GM10248 (cell line): Measurements from ENCODE around the gene TECPR1.

Experiments used
- CTCF ChIA-PET: fragments of 300-600 bp; sonication (Branson Sonifier 250); formaldehyde crosslinking; extraction: SDS; loops from one replicate; lab custom pipeline; 2021; ENCODE audit warnings: antibody characterized with exemption; lab: Yijun Ruan, JAX
- POLR2A ChIA-PET: fragments of 350-650 bp; sonication (Branson Sonifier 250); formaldehyde crosslinking; extraction: SDS; loops from one replicate; lab custom pipeline; 2020; ENCODE audit warnings: antibody characterized with exemption; lab: Yijun Ruan, JAX
- DNase-seq: peaks from one replicate; pipeline ENCODE4 v3.0.0; 2012; ENCODE audit errors: extremely low spot score
- TF ChIP-seq, protein P1 (sequence below): IDR thresholded peaks from 2 replicates; pipeline ENCODE4 v1.5.1; 2012; ENCODE audit warnings: mild to moderate bottlenecking, low read depth; ENCODE audit errors: extremely low read depth, missing control alignments, control extremely low read depth

TECPR1 gene

GRCh38 chr7:98227939-98228338 lies 24.1 kb downstream of the TECPR1 start:
- no peak for DNase-seq
- TF ChIP-seq, protein P1, sequence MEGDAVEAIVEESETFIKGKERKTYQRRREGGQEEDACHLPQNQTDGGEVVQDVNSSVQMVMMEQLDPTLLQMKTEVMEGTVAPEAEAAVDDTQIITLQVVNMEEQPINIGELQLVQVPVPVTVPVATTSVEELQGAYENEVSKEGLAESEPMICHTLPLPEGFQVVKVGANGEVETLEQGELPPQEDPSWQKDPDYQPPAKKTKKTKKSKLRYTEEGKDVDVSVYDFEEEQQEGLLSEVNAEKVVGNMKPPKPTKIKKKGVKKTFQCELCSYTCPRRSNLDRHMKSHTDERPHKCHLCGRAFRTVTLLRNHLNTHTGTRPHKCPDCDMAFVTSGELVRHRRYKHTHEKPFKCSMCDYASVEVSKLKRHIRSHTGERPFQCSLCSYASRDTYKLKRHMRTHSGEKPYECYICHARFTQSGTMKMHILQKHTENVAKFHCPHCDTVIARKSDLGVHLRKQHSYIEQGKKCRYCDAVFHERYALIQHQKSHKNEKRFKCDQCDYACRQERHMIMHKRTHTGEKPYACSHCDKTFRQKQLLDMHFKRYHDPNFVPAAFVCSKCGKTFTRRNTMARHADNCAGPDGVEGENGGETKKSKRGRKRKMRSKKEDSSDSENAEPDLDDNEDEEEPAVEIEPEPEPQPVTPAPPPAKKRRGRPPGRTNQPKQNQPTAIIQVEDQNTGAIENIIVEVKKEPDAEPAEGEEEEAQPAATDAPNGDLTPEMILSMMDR: no peak
- CTCF ChIA-PET: no interaction called here
- POLR2A ChIA-PET: no interaction called here

DNA sequence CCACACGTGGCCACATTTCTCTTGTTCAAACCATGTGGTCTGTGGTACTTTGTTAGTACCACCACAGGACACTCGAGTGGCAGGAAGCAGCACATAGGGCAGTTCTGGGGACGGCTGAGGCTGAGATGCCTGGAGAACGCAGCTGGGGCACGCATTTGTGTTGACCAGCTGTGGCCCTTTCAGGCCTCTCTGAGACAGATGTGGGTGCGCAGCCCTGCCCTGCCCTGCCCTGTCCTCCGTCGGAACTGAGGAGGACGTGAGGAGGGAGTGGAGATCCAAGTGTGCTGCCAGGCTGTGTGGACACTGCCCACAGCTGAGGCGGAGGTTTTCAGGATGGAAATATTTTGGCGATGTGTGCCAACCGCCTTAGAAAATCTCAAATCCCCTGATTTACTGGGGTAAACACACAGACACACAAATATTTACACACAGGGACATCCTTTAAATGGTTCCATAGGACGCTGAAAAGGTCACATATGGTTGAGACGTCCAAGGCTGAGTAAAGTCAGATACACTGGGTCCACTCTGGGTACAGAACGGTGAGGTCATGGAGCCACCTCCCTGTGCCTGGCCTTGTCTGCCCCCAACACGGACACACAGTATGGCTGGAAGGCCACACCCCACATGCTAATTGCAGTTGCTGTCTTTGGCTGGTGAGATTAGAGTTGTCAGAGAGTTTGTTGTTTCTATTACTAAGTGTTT lies 26.0 kb downstream of the TECPR1 start:
- DNase-seq: no peak
- TF ChIP-seq, protein P1: no peak
- ChIA-PET CTCF (interaction anchor here (1.3 kb wide), 1 partner anchor 58 kb away, joined by 3 read pairs; no protein-coding TSS in a partner anchor), POLR2A (no interaction called here)

GRCh38 chr7:98224701-98225181 lies 27.3 kb downstream of the TECPR1 start:
- ChIA-PET CTCF (no interaction called here), POLR2A (no interaction called here)
- no peak for DNase-seq
- TF ChIP-seq, protein P1: no peak

GRCh38 chr7:98223898-98224700 lies 27.9 kb downstream of the TECPR1 start:
- no peak for DNase-seq
- CTCF ChIA-PET: no interaction called here
- POLR2A ChIA-PET: no interaction called here
- TF ChIP-seq, protein P1: no peak

GRCh38 chr7:98223351-98223897 lies 28.6 kb downstream of the TECPR1 start:
- ChIA-PET CTCF (no interaction called here), POLR2A (no interaction called here)
- TF ChIP-seq, protein P1: no peak
- DNase-seq: no peak

- CTCF ChIA-PET: no interaction called here
- POLR2A ChIA-PET: no interaction called here
- TF ChIP-seq, protein P1: no peak
- no peak for DNase-seq
These were observed 29.4 kb downstream of the TECPR1 start for GRCh38 chr7:98222533-98223195.
